ENCODE results near the gene RAB3GAP2. TPM values are rescaled to one million over a fixed set of nuclear protein-coding genes. Genes with fewer than 3 reads are reported as not detected.
"Not testable (repeated sequence)": the region's sequence is repeated elsewhere in the genome, so short reads cannot be mapped to it uniquely, and the experiment has no call there.

Gene RAB3GAP2
- total and polyA plus RNA-seq, 12 donors: 8.0 to 45.0 (median 30.0) TPM

DNA sequence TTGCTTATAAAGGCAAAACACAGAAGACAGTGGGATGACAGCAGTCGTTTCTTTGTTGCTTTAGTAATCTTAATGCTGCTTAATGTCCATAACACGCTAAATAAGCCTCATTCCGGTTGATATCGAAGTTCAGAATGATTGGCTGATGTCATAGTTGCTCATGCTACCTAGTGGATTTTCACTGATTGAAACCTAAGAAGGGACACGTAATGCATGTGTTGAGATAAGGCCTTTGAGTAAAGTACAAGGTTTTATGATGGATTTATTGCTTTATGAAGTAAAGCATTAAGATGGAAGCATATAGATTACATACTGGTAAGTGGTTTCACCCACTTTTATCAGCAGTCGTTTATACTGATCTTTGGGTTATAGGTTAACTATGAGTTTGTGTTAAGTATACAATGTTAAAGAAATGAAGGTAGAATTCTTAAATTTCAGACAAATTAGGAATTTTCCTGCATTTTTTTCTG, 153.2 kb downstream of the RAB3GAP2 start:
- Histone ChIP-seq H3K36me3 (replicated peaks in 1 of 2) (peaks cover 0 to 11% of the 10 kb centered on the region in 2 donors), H3K27ac (no peak overlapping the region), H3K4me1 (replicated peaks in 1 of 2) (no peaks in the 10 kb centered on the region), H3K9me3 (replicated peaks in 1 of 3) (no peaks in the 10 kb centered on the region), H3K4me3 (no peak overlapping the region), H3K27me3 (no peaks in the 10 kb centered on the region)
- TF ChIP-seq, protein P1, sequence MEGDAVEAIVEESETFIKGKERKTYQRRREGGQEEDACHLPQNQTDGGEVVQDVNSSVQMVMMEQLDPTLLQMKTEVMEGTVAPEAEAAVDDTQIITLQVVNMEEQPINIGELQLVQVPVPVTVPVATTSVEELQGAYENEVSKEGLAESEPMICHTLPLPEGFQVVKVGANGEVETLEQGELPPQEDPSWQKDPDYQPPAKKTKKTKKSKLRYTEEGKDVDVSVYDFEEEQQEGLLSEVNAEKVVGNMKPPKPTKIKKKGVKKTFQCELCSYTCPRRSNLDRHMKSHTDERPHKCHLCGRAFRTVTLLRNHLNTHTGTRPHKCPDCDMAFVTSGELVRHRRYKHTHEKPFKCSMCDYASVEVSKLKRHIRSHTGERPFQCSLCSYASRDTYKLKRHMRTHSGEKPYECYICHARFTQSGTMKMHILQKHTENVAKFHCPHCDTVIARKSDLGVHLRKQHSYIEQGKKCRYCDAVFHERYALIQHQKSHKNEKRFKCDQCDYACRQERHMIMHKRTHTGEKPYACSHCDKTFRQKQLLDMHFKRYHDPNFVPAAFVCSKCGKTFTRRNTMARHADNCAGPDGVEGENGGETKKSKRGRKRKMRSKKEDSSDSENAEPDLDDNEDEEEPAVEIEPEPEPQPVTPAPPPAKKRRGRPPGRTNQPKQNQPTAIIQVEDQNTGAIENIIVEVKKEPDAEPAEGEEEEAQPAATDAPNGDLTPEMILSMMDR (IDR thresholded peaks at IDR 0.05): no peak
- TF ChIP-seq POLR2A (IDR thresholded peaks at IDR 0.05): no peak
- intact Hi-C loops (cut with DNase I): no loop called here
- 83 to 85% (median 83%) methylated on average over 6 of the region's 6 CpGs for WGBS, 4 donors
- DNase-seq: no peak

DNA sequence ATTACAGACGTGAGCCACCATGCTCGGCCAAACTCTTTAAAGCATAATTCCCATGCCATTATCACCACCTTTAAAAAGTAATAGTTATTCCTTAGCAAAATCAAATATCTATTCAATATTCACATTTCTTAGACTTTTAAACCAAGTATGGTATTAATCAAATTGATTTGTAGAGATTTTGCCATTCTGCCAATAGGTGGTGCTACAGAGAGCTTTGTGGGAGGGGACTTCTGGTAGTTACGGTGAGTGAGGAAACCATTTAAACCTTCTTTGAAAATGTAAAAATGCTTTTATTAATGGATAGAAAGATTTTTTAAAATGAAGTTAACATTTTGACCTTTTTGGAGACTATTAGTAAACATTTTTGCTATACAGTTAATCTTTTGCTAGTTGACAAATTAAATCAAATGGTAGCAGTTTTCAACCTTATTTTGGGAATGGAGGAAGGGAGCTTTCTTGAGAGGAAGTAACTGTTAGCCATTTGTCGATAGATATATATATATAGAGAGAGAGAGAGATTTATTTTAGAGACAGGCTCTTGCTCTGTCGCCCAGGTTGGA, 159.0 kb downstream of the RAB3GAP2 start:
- Histone ChIP-seq H3K4me1 (replicated peaks in 1 of 2) (no peaks in the 10 kb centered on the region), H3K27me3 (no peaks in the 10 kb centered on the region), H3K27ac (no peak overlapping the region), H3K4me3 (no peak overlapping the region), H3K9me3 (replicated peaks in 1 of 3) (no peaks in the 10 kb centered on the region), H3K36me3 (replicated peaks in 1 of 2) (peaks cover 0 to 52% of the 10 kb centered on the region in 2 donors)
- intact Hi-C loops (cut with DNase I): no loop called here
- TF ChIP-seq, protein P1 (IDR thresholded peaks at IDR 0.05): peak in 5 of 6 experiments; percentile 28 to 48 (median 35)
- no peak for TF ChIP-seq POLR2A (IDR thresholded peaks at IDR 0.05)
- 71 to 79% (median 75%) methylated on average over 5 of the region's 5 CpGs for WGBS, 4 donors
- no peak for DNase-seq

DNA sequence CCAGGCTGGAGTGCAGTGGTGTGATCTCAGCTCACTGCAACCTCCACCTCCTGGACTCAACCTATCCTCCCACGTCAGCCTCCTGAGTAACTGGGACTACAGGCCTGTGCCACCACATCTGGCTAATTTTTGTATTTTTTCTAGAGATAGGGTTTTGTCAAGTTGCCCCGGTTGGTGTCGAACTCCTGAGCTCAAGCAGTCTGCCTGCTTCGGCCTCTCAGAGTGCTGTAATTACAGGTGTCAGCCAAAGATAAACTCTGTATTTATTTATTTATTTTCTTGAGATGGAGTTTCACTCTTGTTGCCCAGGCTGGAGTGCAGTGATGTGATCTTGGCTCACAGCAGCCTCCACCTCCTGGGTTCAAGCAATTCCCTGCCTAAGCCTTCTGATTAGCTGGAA, 159.7 kb downstream of the RAB3GAP2 start:
- intact Hi-C loops (cut with DNase I); H3K4me3 ChIP-seq; H3K27me3 ChIP-seq; H3K4me1 ChIP-seq (replicated peaks in 1 of 2); H3K9me3 ChIP-seq (replicated peaks in 1 of 3); DNase-seq; H3K27ac ChIP-seq: not testable (repeated sequence)
- peaks cover 0 to 57% of the 10 kb centered on the region in 2 donors for H3K36me3 ChIP-seq (replicated peaks in 1 of 2)
- WGBS, 4 donors: 96 to 100% (median 98%) methylated on average over 4 of the region's 4 CpGs

DNA sequence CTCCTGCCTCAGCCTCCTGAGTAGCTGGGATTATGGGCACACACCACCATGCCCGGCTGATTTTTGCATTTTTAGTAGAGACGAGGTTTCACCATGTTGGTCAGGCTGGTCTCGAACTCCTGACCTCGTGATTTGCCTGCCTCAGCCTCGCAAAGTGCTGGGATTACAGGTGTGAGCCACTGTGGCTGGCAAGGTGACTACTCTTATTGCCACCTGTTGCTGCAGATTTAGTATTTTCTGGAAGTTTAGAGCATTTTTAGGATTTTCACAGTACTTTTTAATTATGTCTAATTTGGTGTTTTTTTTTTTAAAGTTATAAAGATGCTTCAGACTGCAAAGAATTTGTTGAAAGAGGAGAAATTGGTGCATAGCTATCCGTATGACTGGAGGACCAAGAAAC, 161.8 kb downstream of the RAB3GAP2 start:
- DNase-seq; H3K4me3 ChIP-seq; H3K9me3 ChIP-seq (replicated peaks in 1 of 3); intact Hi-C loops (cut with DNase I); H3K4me1 ChIP-seq (replicated peaks in 1 of 2); H3K27me3 ChIP-seq; H3K27ac ChIP-seq: not testable (repeated sequence)
- peaks cover 0 to 78% of the 10 kb centered on the region in 2 donors for H3K36me3 ChIP-seq (replicated peaks in 1 of 2)
- WGBS, 4 donors: 90 to 96% (median 93%) methylated on average over 6 of the region's 6 CpGs

DNA sequence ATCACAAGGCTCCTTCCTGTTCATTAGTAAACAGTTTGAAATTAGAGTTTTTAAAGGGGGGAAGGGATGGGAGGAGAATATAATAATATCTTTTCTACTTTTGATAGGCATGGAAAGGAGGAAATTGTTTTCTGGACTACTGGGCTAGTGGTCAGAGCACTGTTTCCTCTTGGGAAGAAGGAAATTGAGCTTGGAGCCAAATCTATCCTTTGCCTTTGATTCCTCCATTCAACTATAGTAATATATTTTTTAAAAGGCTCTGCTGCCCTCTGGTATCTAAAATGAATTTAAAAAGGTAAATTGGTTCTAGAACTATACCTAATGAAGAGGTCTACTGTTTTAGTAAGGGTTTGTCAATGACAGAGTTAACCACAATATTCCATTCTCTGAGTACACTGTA, 172.4 kb downstream of the RAB3GAP2 start:
- H3K27ac ChIP-seq: no peak overlapping the region
- no peak for TF ChIP-seq POLR2A (IDR thresholded peaks at IDR 0.05)
- TF ChIP-seq, protein P1 (IDR thresholded peaks at IDR 0.05): no peak
- peaks cover 2 to 6% of the 10 kb centered on the region in 2 donors for H3K4me1 ChIP-seq (replicated peaks in 1 of 2)
- intact Hi-C loops (cut with DNase I): loop anchor here in 1 of 2 donors (10.0 kb wide), 2 partner anchors 55 kb away; partner anchors contain the start of gene EPRS1
- H3K4me3 ChIP-seq: no peak overlapping the region
- no peaks in the 10 kb centered on the region for H3K9me3 ChIP-seq (replicated peaks in 1 of 3)
- H3K36me3 ChIP-seq (replicated peaks in 1 of 2): peaks cover 0 to 64% of the 10 kb centered on the region in 2 donors
- H3K27me3 ChIP-seq: no peaks in the 10 kb centered on the region
- DNase-seq: no peak

MicroRNA genes within 50 kb of the gene (microRNA counts, 767-probe panel; counts per million panel counts)
- microRNA hsa-miR-194-5p (0 counts per million in 2 donors), microRNA hsa-miR-215 (0 counts per million in 2 donors), microRNA hsa-miR-664-3p (4,711 to 5,342 counts per million in 2 donors)

Small RNAs within 50 kb of the gene (microRNA-seq; reads per million reads assigned to microRNA genes)
- gene MIR194-1: 0 to 6.7 (median 0.28) reads per million in 3 donors
- 0 to 16.5 (median 0) reads per million in 3 donors for gene MIR215
- gene MIR664A: 337 to 480 (median 365) reads per million in 3 donors

Small RNAs within 50 kb of the gene (small RNA-seq; reads per million reads assigned to genes)
- gene MIR194-1 (0.08 to 0.47 reads per million in 2 donors), gene MIR215 (1.7 to 2.3 reads per million in 2 donors), gene MIR664A (0 reads per million in 2 donors), gene SNORA36B (0.24 to 0.83 reads per million in 2 donors)

Other genes with a start within 250 kb of the RAB3GAP2 start
- gene EPRS1, start 225.9 kb downstream of the RAB3GAP2 start, total RNA-seq: 10 to 100 TPM; 33.9 to 86.8 (median 57.1) TPM
- gene EPRS1, start 225.9 kb downstream of the RAB3GAP2 start, polyA plus RNA-seq: 100 to 1,000 TPM in 1 of 3 donors, 10 to 100 TPM in 2; 34.3 to 116 (median 45.7) TPM
- 10 to 100 TPM; 16.5 to 40.7 (median 29.2) TPM for gene BPNT1, start 182.7 kb downstream of the RAB3GAP2 start, total RNA-seq
- gene BPNT1, start 182.7 kb downstream of the RAB3GAP2 start, polyA plus RNA-seq: 10 to 100 TPM in 1 of 3 donors, 1 to 10 TPM in 2; 9.0 to 39.4 (median 9.6) TPM
- 100 to 1,000 TPM in 4 of 9 donors, 10 to 100 TPM in 5; 74.2 to 133 (median 93.1) TPM for gene IARS2, start 178.3 kb downstream of the RAB3GAP2 start, total RNA-seq
- 100 to 1,000 TPM in 1 of 3 donors, 10 to 100 TPM in 2; 11.8 to 119 (median 18.9) TPM for gene IARS2, start 178.3 kb downstream of the RAB3GAP2 start, polyA plus RNA-seq